HCT116 (cell line): Measurements from ENCODE around the gene RBM39. TPM values are rescaled to one million over a fixed set of nuclear protein-coding genes. Genes with fewer than 3 reads are reported as not detected.

Experiments
- ATAC-seq: fragments of 200-7000 bp; cut with Tn5 transposase; 2 replicates; pipeline ENCODE4 v1.9.1; 2020; ENCODE audit warnings: mild to moderate bottlenecking, moderate library complexity
- BruUV-seq: library from RNA; stranded (reverse); fragments of 400-500 nt; replicated peaks from 2 replicates; lab custom pipeline; 2021; lab: Mats Ljungman, UMichigan
- CTCF ChIA-PET: fragments of 300-600 bp; sonication (Branson Sonifier 250); formaldehyde crosslinking; loops from one replicate; lab custom pipeline; 2021; ENCODE audit warnings: antibody characterized with exemption; lab: Charles Lee
- POLR2A ChIA-PET: fragments of 300-600, 350-600 bp; sonication (Branson Sonifier 250); formaldehyde crosslinking; loops from one replicate; lab custom pipeline; 2021; ENCODE audit warnings: antibody characterized with exemption; lab: Charles Lee
- RAD21 ChIA-PET, 2 experiments: fragments of 300-600 bp; sonication (Branson Sonifier 250); formaldehyde crosslinking; loops; one replicate each; lab custom pipeline; 2023; ENCODE audit warnings: low total read pairs in 2 of 2; ENCODE audit not compliant: uncharacterized antibody in 2 of 2, unreplicated experiment in 2 of 2, low non-redundant PET in 1 of 2; lab: Charles Lee
- DNase-seq: peaks from one replicate; pipeline ENCODE4 v3.0.0-alpha.2; 2010; ENCODE audit warnings: low read depth, low spot score
- H2AFZ ChIP-seq: fragments of 200-600 bp; shearing (Covaris generic), sonication (generic); 2 replicates; pipeline ENCODE4 v1.6.1; 2017; ENCODE audit warnings: low read depth, mixed run types, mixed read lengths, antibody characterized with exemption, low read length; ENCODE audit not compliant: poor library complexity, severe bottlenecking
- H3K27ac ChIP-seq: 2 replicates; pipeline ENCODE4 v1.5.1; 2012; ENCODE audit warnings: low read depth, low read length
- H3K27me3 ChIP-seq: fragments of 200-600 bp; sonication (generic); 2 replicates; pipeline ENCODE4 v1.6.1; 2016; ENCODE audit warnings: mixed run types, low read length, mixed read lengths; ENCODE audit not compliant: insufficient read depth
- H3K36me3 ChIP-seq, 2 experiments: fragments of 200-500 bp in 1 of 2; fragments of 200-600 bp in 1 of 2; sonication (Bioruptor generic) in 1 of 2; sonication (generic) in 1 of 2; 2 replicates each; pipeline versions ENCODE4 v1.5.1 to v1.6.1; 2014 to 2016; ENCODE audit warnings: low read length in 2 of 2, inconsistent platforms in 1 of 2, mixed read lengths in 1 of 2, mixed run types in 1 of 2; ENCODE audit not compliant: insufficient read depth in 2 of 2, control insufficient read depth in 1 of 2
- H3K4me1 ChIP-seq, 2 experiments: fragments of 200-600 bp in 1 of 2; sonication (generic) in 1 of 2; 2 replicates each; pipeline versions ENCODE4 v1.5.1 to v1.6.1; 2012 to 2017; ENCODE audit warnings: low read length in 2 of 2, inconsistent platforms in 1 of 2, mild to moderate bottlenecking in 1 of 2, mixed read lengths in 1 of 2, mixed run types in 1 of 2, moderate library complexity in 1 of 2; ENCODE audit not compliant: insufficient read depth in 2 of 2, control insufficient read depth in 1 of 2
- H3K4me2 ChIP-seq: fragments of 200-600 bp; sonication (generic); 2 replicates; pipeline ENCODE4 v1.6.1; 2017; ENCODE audit warnings: mixed run types, low read length, mixed read lengths
- H3K4me3 ChIP-seq, 2 experiments: fragments of 200-600 bp in 1 of 2; sonication (generic) in 1 of 2; replicated peaks in 1 of 2; 2 replicates each; pipeline ENCODE4 v1.5.1; 2011 to 2016; ENCODE audit warnings: low read length in 2 of 2, control low read depth in 1 of 2, low read depth in 1 of 2, mild to moderate bottlenecking in 1 of 2, mixed read lengths in 1 of 2, mixed run types in 1 of 2
- H3K79me2 ChIP-seq: fragments of 200-600 bp; sonication (generic); 2 replicates; pipeline ENCODE4 v1.6.1; 2017; ENCODE audit warnings: mild to moderate bottlenecking, mixed run types, low read length, moderate library complexity, mixed read lengths; ENCODE audit not compliant: insufficient read depth
- H3K9ac ChIP-seq: fragments of 200-600 bp; sonication (generic); 2 replicates; pipeline ENCODE4 v1.6.1; 2016; ENCODE audit warnings: low read length, mixed read lengths
- H3K9me2 ChIP-seq: fragments of 200-600 bp; sonication (generic), shearing (Covaris generic); 2 replicates; pipeline ENCODE4 v1.6.1; 2017; ENCODE audit warnings: mixed run types, mild to moderate bottlenecking, moderate library complexity; ENCODE audit not compliant: insufficient read depth
- H3K9me3 ChIP-seq, 2 experiments: fragments of 200-500 bp in 1 of 2; fragments of 200-600 bp in 1 of 2; sonication (Bioruptor generic) in 1 of 2; sonication (generic) in 1 of 2; 2 replicates each; pipeline ENCODE4 v1.6.1; 2014 to 2017; ENCODE audit warnings: low read length in 2 of 2, mixed read lengths in 2 of 2, inconsistent platforms in 1 of 2, low read depth in 1 of 2, mild to moderate bottlenecking in 1 of 2, mixed run types in 1 of 2, moderate library complexity in 1 of 2; ENCODE audit not compliant: control insufficient read depth in 1 of 2, insufficient read depth in 1 of 2
- H4K20me1 ChIP-seq: fragments of 200-600 bp; sonication (generic), shearing (Covaris generic); 2 replicates; pipeline ENCODE4 v1.6.1; 2017; ENCODE audit warnings: mixed run types, mild to moderate bottlenecking, moderate library complexity; ENCODE audit not compliant: insufficient read depth
- CBX3 ChIP-seq: IDR thresholded peaks from 2 replicates; pipeline ENCODE4 v1.6.1; 2012; ENCODE audit warnings: low read depth
- CEBPB ChIP-seq: IDR thresholded peaks from 2 replicates; pipeline ENCODE4 v1.6.1; 2012; ENCODE audit warnings: low read depth
- CTCF ChIP-seq, 3 experiments: fragments of 200-600 bp in 1 of 3; sonication (generic) in 1 of 3; IDR thresholded peaks in 2 of 3; conservative IDR thresholded peaks in 1 of 3; 2 replicates each; pipeline ENCODE4 v1.5.1; 2012 to 2017; ENCODE audit warnings: low read depth in 2 of 3, low read length in 2 of 3, antibody characterized with exemption in 1 of 3, borderline replicate concordance in 1 of 3, control low read depth in 1 of 3, mild to moderate bottlenecking in 1 of 3, mixed read lengths in 1 of 3, mixed run types in 1 of 3, moderate library complexity in 1 of 3; ENCODE audit not compliant: insufficient read depth in 1 of 3
- POLR2A ChIP-seq: IDR thresholded peaks from 2 replicates; pipeline ENCODE4 v1.7.0; 2011; ENCODE audit warnings: borderline replicate concordance; ENCODE audit not compliant: insufficient read depth, insufficient read length; ENCODE audit errors: extremely low read depth
- POLR2AphosphoS5 ChIP-seq: IDR thresholded peaks from 2 replicates; pipeline ENCODE4 v1.6.1; 2011; ENCODE audit warnings: mild to moderate bottlenecking, low read depth, low read length, moderate library complexity
- SP1 ChIP-seq: IDR thresholded peaks from 2 replicates; pipeline ENCODE4 v1.6.1; 2012; ENCODE audit warnings: low read depth
- SRF ChIP-seq: IDR thresholded peaks from 2 replicates; pipeline ENCODE4 v1.6.1; 2012; ENCODE audit warnings: low read depth
- YY1 ChIP-seq: IDR thresholded peaks from 2 replicates; pipeline ENCODE4 v1.6.1; 2011; ENCODE audit warnings: low read length, low read depth, moderate library complexity, mild to moderate bottlenecking; ENCODE audit not compliant: insufficient replicate concordance; ENCODE audit errors: extremely low read depth
- ZBTB33 ChIP-seq: IDR thresholded peaks from 2 replicates; pipeline ENCODE4 v1.6.1; 2011; ENCODE audit warnings: mild to moderate bottlenecking, low read length, moderate library complexity; ENCODE audit not compliant: insufficient replicate concordance; ENCODE audit errors: extremely low read depth
- ZFX ChIP-seq: fragments of 450-650 bp; IDR thresholded peaks from 2 replicates; pipeline ENCODE4 v1.6.1; 2017
- intact Hi-C: fragments of 100-400 bp; cut with micrococcal nuclease; formaldehyde crosslinking; loops from 2 replicates; pipeline ENCODE4 v1.10.0; 2022
- total RNA-seq: library from RNA; stranded (reverse); gene quantifications from one replicate; pipeline ENCODE4 v1.2.1, GENCODE V29; 2021; ENCODE audit not compliant: unreplicated experiment
- TF ChIP-seq, protein P1 (sequence below): IDR thresholded peaks from 2 replicates; pipeline ENCODE4 v1.6.1; 2012

The RBM39 gene
- total RNA-seq, 1 experiment from 2014 or later = 234 TPM

DNA sequence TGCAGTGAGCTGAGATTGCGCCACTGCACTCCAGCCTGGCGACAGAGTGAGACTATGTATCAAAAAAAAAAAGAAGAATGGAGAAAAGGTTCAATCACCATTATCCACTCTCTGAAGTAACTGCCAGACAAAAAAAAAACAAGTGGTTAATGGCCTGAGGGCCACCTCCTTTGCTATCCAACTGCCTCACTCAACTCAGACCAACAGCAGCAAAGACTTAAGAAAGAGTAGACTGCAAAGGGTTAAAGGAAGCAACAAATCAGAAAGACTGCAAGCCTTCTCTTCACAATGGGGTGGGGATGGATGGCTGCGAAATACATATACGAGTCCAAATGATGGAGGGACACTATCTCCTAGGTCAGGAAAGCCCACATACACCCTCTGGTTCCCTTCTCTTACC lies 46.1 kb downstream of the RBM39 start:
- POLR2A ChIA-PET = no interaction called here
- Histone ChIP-seq H3K9ac (no peak overlapping the region), H3K4me2 (no peak overlapping the region), H2AFZ (no peak overlapping the region), H3K79me2 (peaks cover 34% of the 10 kb centered on the region), H3K4me1 (peaks cover 10 to 25% of the 10 kb centered on the region in 2 experiments), H3K36me3 (peaks cover 7% of the 10 kb centered on the region in 2 experiments; a peak in 3 of 4 replicates), H3K4me3 (no peak overlapping the region), H3K9me3 (no peaks in the 10 kb centered on the region), H3K9me2 (no peaks in the 10 kb centered on the region), H3K27me3 (no peaks in the 10 kb centered on the region), H3K27ac (no peak overlapping the region), H4K20me1 (no peaks in the 10 kb centered on the region)
- RAD21 ChIA-PET = no interaction called here
- intact Hi-C loops = no loop called here
- TF ChIP-seq YY1 (no peak), SRF (no peak), CTCF (IDR thresholded peaks at IDR 0.05 in 2 of 3, conservative IDR thresholded peaks at IDR 0.05 in 1 of 3; ENCODE audit: borderline replicate concordance in 1 of 3, insufficient read depth in 1 of 3, low read depth in 2 of 3, low read length in 2 of 3) (no peak), ZFX (no peak)
- TF ChIP-seq, protein P1, sequence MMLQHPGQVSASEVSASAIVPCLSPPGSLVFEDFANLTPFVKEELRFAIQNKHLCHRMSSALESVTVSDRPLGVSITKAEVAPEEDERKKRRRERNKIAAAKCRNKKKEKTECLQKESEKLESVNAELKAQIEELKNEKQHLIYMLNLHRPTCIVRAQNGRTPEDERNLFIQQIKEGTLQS = no peak
- ATAC-seq (no peak), DNase-seq (no peak)
- CTCF ChIA-PET = no interaction called here
- BruUV-seq = no TSS peak

DNA sequence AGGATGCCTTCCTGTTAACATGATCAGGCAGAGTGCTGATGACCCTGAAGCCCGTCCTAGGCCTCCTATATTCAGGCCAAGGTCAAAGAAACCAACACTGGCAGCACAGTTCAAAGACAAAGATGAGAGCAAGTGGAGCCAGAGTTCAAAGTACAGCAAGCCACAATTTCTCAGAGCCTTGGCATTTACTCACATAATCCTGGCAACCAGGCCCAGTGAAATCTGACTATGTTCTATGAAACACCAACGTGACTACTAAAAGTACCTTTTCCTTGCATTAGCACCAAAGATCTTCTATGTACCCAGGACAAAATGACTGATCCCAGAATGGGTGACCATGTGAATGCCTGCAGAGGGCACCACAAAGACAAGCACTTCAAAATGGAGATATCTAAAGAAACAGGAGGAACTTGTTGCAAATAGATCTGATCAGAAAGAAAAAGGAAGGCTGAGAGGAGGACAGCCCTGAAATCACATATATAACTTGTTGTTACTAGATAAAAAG lies 46.8 kb downstream of the RBM39 start:
- TF ChIP-seq CBX3 (no peak), POLR2A (no peak), ZBTB33 (no peak), SP1 (no peak), POLR2AphosphoS5 (no peak), CEBPB (no peak)
- TF ChIP-seq, all 23 proteins: peak for 0
- ChIA-PET CTCF (no interaction called here), RAD21 (no interaction called here), POLR2A (no interaction called here)
- no peaks in the 10 kb centered on the region for H4K20me1 ChIP-seq
- H3K79me2 ChIP-seq = peaks cover 28% of the 10 kb centered on the region
- no TSS peak for BruUV-seq
- intact Hi-C loops = no loop called here
- H3K4me2 ChIP-seq = no peak overlapping the region
- no peaks in the 10 kb centered on the region for H3K9me2 ChIP-seq
- peaks cover 7% of the 10 kb centered on the region in 2 experiments; a peak in 3 of 4 replicates for H3K36me3 ChIP-seq
- no peak for DNase-seq
- H3K9me3 ChIP-seq = no peaks in the 10 kb centered on the region
- no peaks in the 10 kb centered on the region for H3K27me3 ChIP-seq
- no peak for ATAC-seq
- H2AFZ ChIP-seq = no peak overlapping the region
- no peak overlapping the region for H3K27ac ChIP-seq
- H3K4me1 ChIP-seq = peaks cover 10 to 18% of the 10 kb centered on the region in 2 experiments
- H3K4me3 ChIP-seq = no peak overlapping the region
- H3K9ac ChIP-seq = no peak overlapping the region
